ENCODE measurements around the gene C16orf95.
A peak's percentile ranks its signal among the peaks of the same experiment; 100 is the strongest.

GRCh38 chr16:87347932-87348615 is 30.9 kb upstream of the C16orf95 start:
- TF ChIP-seq CTCF (IDR thresholded peaks at IDR 0.05; ENCODE audit: low read depth, low read length), result peak; percentile 25
- TF ChIP-seq, protein P1, sequence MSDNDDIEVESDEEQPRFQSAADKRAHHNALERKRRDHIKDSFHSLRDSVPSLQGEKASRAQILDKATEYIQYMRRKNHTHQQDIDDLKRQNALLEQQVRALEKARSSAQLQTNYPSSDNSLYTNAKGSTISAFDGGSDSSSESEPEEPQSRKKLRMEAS (IDR thresholded peaks at IDR 0.05; ENCODE audit: low read depth, low read length), result no peak
